Thyroid gland (tissue), 4 donors: ENCODE measurements around the gene FAM171A2.

Experiments
- POLR2A ChIP-seq, 2 donors: fragments of 450-650 bp; IDR thresholded peaks; one replicate each; pipeline ENCODE4 v1.6.1; 2017; ENCODE audit warnings: antibody characterized with exemption in 2 of 2, mild to moderate bottlenecking in 2 of 2, moderate library complexity in 1 of 2
- TF ChIP-seq, protein P1 (sequence below), 6 experiments: fragments of 200-600 bp in 3 of 6; fragments of 450-650 bp in 3 of 6; sonication (generic) in 3 of 6; IDR thresholded peaks; one replicate each; pipeline ENCODE4 v1.5.1; 2016 to 2019; ENCODE audit warnings: antibody characterized with exemption in 6 of 6, mild to moderate bottlenecking in 2 of 6, inconsistent platforms in 1 of 6, moderate library complexity in 1 of 6

DNA sequence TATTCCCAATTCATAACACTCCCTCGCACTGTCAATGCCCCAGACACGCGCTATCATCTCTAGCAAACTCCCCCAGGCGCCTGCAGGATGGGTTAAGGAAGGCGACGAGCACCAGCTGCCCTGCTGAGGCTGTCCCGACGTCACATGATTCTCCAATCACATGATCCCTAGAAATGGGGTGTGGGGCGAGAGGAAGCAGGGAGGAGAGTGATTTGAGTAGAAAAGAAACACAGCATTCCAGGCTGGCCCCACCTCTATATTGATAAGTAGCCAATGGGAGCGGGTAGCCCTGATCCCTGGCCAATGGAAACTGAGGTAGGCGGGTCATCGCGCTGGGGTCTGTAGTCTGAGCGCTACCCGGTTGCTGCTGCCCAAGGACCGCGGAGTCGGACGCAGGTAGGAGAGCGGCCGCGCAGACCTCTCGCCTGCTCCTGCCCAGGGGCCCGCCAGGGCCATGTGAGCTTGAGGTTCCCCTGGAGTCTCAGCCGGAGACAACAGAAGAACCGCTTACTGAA, 18.7 kb downstream of the FAM171A2 start, which contains the start of gene GRN:
- TF ChIP-seq, protein P1, sequence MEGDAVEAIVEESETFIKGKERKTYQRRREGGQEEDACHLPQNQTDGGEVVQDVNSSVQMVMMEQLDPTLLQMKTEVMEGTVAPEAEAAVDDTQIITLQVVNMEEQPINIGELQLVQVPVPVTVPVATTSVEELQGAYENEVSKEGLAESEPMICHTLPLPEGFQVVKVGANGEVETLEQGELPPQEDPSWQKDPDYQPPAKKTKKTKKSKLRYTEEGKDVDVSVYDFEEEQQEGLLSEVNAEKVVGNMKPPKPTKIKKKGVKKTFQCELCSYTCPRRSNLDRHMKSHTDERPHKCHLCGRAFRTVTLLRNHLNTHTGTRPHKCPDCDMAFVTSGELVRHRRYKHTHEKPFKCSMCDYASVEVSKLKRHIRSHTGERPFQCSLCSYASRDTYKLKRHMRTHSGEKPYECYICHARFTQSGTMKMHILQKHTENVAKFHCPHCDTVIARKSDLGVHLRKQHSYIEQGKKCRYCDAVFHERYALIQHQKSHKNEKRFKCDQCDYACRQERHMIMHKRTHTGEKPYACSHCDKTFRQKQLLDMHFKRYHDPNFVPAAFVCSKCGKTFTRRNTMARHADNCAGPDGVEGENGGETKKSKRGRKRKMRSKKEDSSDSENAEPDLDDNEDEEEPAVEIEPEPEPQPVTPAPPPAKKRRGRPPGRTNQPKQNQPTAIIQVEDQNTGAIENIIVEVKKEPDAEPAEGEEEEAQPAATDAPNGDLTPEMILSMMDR (IDR thresholded peaks at IDR 0.05), result no peak
- peak; percentile 69 to 96 for TF ChIP-seq POLR2A (IDR thresholded peaks at IDR 0.05)
